Renal pelvis (tissue), 4 donors: ENCODE measurements around the gene MED19. TPM values are rescaled to one million over a fixed set of nuclear protein-coding genes. Genes with fewer than 3 reads are reported as not detected.
A peak's percentile ranks its signal among the peaks of the same experiment; 100 is the strongest.

Source experiments
- DNase-seq: peaks from one replicate; pipeline ENCODE4 v3.0.0-alpha.2; 2013
- polyA plus RNA-seq, 3 donors: library from polyadenylated mRNA; unstranded; fragments of 120-200 nt; gene quantifications; one replicate each; pipeline ENCODE4 v1.2.1, GENCODE V29; 2013; ENCODE audit not compliant: insufficient read length in 3 of 3

Gene MED19
- polyA plus RNA-seq, 3 donors, result 21.3 to 24.3 (median 22.9) TPM

DNA sequence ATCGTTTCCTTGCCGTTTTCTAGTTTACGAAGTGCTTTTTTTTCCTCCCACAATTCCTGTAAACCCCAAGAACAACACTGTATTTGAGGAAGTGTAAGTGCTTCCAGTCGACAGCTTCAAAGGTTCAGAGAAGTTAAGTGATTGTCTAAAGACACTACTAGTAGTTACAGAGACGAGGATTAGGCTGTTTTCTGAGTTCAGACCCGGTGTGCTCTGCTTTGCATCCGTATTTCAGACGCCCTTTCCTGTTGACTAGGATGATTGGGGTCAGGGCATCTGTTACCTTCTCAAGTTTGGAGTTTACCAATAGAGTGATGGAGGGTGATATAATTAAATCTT is 54.0 kb downstream of the MED19 start:
- DNase-seq, result no peak

DNA sequence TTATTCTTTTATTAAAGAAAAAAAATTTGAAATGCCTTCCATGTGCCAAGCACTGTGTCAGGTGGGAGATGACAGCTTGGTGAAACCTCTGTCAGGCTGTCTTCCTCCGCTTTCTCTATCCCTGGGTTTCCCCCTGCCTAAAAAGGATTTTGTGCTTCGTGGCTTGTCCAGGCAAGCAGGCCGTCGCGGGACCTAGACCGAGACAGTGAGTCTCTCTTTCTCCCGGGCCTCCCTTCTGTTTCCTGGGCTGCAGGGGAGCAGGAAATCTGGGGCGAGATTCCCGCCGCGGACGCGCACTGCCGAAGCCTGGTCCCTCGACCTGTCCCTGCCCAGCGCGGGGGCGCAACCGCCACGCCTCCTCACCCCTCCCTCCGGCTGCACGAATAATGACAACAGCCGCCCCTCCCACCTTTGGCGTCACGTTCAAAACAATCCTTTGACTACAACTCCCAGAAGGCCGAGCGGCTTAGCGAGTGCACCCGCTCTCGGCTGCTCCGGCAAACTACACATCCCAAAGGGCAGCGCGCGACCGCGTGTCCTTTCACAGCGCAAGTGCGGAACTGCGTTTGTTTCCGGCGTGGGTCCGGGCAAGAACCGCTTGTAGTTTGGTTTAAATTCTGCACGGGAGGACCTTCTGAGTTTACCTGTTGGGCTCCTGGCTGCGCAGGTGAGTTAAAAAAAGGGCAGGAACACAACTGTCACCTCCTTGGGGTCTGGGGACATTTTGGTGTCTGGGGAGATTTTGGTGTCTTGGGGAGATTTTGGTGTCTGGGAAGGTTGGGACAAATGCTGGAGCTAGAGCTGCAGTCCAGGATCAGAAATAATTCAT is 54.6 kb downstream of the MED19 start, which contains the start of gene CLP1:
Gene CLP1 (plus strand): TSS at position 569 of the 829 bp plus-strand sequence. CDS start 1,715 bp downstream, outside the sequence.
- DNase-seq, result peak; percentile 99

DNA sequence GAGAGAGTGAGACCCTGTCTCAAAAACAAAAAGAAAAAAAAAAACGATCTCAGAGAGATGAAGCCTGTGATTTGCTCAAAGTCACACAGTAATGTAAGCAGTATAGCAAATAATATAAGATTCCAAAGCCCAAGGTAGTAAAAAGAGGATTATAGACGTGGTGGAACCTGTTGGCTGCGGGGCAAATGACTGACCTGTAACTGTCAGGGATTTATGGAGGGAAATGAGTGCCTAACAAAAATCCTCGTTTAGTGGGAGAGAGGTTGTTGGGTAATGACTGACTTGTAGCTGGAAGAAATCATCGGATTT is 55.2 kb downstream of the MED19 start:
- DNase-seq, result no peak

Other genes starting within 250 kb of the MED19 start
- gene SLC43A1, start 196.5 kb downstream of the MED19 start, polyA plus RNA-seq, result 1 to 10 TPM; 5.0 to 6.5 (median 5.5) TPM
- 10 to 100 TPM; 33.1 to 47.7 (median 40.0) TPM for gene TIMM10, start 181.5 kb downstream of the MED19 start, polyA plus RNA-seq
- gene SMTNL1, start 174.6 kb downstream of the MED19 start, polyA plus RNA-seq, result under 1 TPM; 0.17 to 0.37 (median 0.30) TPM
- 10 to 100 TPM; 30.6 to 40.3 (median 34.2) TPM for gene UBE2L6, start 144.5 kb downstream of the MED19 start, polyA plus RNA-seq
- 100 to 1,000 TPM; 125 to 141 (median 130) TPM for gene SERPING1, start 114.5 kb downstream of the MED19 start, polyA plus RNA-seq
- gene YPEL4, start 62.3 kb downstream of the MED19 start, polyA plus RNA-seq, result 1 to 10 TPM; 2.0 to 5.9 (median 4.3) TPM
- gene CLP1, start 54.5 kb downstream of the MED19 start, polyA plus RNA-seq, result 10 to 100 TPM; 15.2 to 17.9 (median 15.8) TPM
- gene ZDHHC5, start 44.1 kb downstream of the MED19 start, polyA plus RNA-seq, result 10 to 100 TPM; 53.7 to 59.9 (median 54.9) TPM
- gene TMX2, start 378 bp upstream of the MED19 start, polyA plus RNA-seq, result 100 to 1,000 TPM; 114 to 123 (median 118) TPM
- 100 to 1,000 TPM; 126 to 150 (median 149) TPM for gene SELENOH, start 29.3 kb upstream of the MED19 start, polyA plus RNA-seq
- under 1 TPM; 0.14 to 0.50 (median 0.48) TPM for gene BTBD18, start 39.6 kb upstream of the MED19 start, polyA plus RNA-seq
- 100 to 1,000 TPM; 190 to 240 (median 218) TPM for gene CTNND1, start 49.6 kb upstream of the MED19 start, polyA plus RNA-seq